Activated T-helper 17 cell treated with anti-CD3 and anti-CD28 coated beads, Interleukin-2, amount 50 U/mL, for 72 hours (primary cell): ENCODE data around the gene DDX60. TPM values are rescaled to one million over a fixed set of nuclear protein-coding genes. Genes with fewer than 3 reads are reported as not detected.

Source experiments
- ATAC-seq: fragments of 150-1000 bp; cut with Tn5 transposase; replicated peaks from 2 replicates; pipeline ENCODE4 v1.10.0; 2021; ENCODE audit warnings: mild to moderate bottlenecking, moderate library complexity
- H3K27ac Mint-ChIP-seq: one replicate; pipeline ENCODE4 v1.8.0; 2022; ENCODE audit warnings: mixed read lengths
- H3K27me3 Mint-ChIP-seq: one replicate; pipeline ENCODE4 v1.8.0; 2022; ENCODE audit warnings: mixed read lengths
- H3K36me3 Mint-ChIP-seq: one replicate; pipeline ENCODE4 v1.8.0; 2022; ENCODE audit warnings: low read depth, mild to moderate bottlenecking, mixed read lengths
- H3K4me1 Mint-ChIP-seq: one replicate; pipeline ENCODE4 v1.8.0; 2022; ENCODE audit warnings: mixed read lengths
- H3K4me3 Mint-ChIP-seq: one replicate; pipeline ENCODE4 v1.8.0; 2022; ENCODE audit warnings: mild to moderate bottlenecking, mixed read lengths
- H3K9me3 Mint-ChIP-seq: one replicate; pipeline ENCODE4 v1.8.0; 2022; ENCODE audit warnings: mixed read lengths
- total RNA-seq, 2 donors: library from RNA; stranded (reverse); gene quantifications; one replicate each; pipeline ENCODE4 v1.2.3, GENCODE V29; 2022

The DDX60 gene
- total RNA-seq, 2 donors from 2014 or later, result 4.6 to 9.3 TPM

DNA sequence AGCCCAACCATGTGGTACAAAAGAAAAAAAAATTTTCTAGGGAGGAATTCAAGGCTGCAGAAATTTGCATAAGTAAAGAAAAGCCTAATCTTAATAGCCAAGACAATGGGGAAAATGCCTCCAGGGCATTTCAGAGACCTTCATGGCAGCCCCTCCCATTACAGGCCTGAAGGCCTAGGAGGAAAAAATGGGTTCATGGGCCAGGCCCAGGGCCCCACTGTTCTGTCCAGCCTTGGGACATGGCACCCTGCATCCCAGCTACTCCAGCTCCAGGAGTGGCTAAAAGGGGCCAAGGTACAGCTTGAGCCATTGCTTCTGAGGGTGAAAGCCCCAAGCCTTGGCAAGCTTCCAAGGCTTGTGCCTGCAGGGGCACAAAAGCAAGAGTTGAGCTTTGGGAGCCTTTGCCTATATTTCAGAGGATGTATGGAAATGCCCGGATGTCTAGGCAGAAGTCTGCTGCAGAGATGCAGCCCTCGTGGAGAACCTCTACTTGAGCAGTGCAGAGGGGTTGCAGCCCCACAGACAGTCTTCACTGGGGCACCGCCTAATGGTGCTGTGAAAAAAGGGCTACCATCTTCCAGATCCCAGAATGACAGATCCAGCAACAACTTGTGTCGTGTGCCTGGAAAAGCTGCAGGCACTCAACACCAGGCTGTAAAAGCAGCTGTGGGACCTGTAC lies 115.2 kb downstream of the DDX60 start:
- Mint-ChIP-seq H3K4me3 (no peak overlapping the region), H3K4me1 (no peaks in the 10 kb centered on the region), H3K9me3 (peaks cover 13% of the 10 kb centered on the region), H3K36me3 (no peaks in the 10 kb centered on the region), H3K27ac (no peak overlapping the region), H3K27me3 (no peaks in the 10 kb centered on the region)
- no peak for ATAC-seq

- H3K4me3 Mint-ChIP-seq, result no peak overlapping the region
- H3K36me3 Mint-ChIP-seq, result no peaks in the 10 kb centered on the region
- no peaks in the 10 kb centered on the region for H3K27me3 Mint-ChIP-seq
- peaks cover 13% of the 10 kb centered on the region for H3K9me3 Mint-ChIP-seq
- H3K27ac Mint-ChIP-seq, result no peak overlapping the region
- H3K4me1 Mint-ChIP-seq, result no peaks in the 10 kb centered on the region
- peak; percentile 26 for ATAC-seq
These were observed 117.9 kb downstream of the DDX60 start for GRCh38 chr4:168200685-168201084.

GRCh38 chr4:168199260-168199957 lies 119.1 kb downstream of the DDX60 start:
- Mint-ChIP-seq H3K27me3 (no peaks in the 10 kb centered on the region), H3K36me3 (no peaks in the 10 kb centered on the region), H3K4me3 (no peak overlapping the region), H3K9me3 (peaks cover 12% of the 10 kb centered on the region), H3K4me1 (no peaks in the 10 kb centered on the region), H3K27ac (no peak overlapping the region)
- peak; percentile 60 for ATAC-seq

GRCh38 chr4:168197926-168198325 lies 120.6 kb downstream of the DDX60 start:
- Mint-ChIP-seq H3K4me1 (no peaks in the 10 kb centered on the region), H3K36me3 (no peaks in the 10 kb centered on the region), H3K4me3 (no peak overlapping the region), H3K9me3 (peaks cover 9% of the 10 kb centered on the region), H3K27ac (no peak overlapping the region), H3K27me3 (no peaks in the 10 kb centered on the region)
- no peak for ATAC-seq

DNA sequence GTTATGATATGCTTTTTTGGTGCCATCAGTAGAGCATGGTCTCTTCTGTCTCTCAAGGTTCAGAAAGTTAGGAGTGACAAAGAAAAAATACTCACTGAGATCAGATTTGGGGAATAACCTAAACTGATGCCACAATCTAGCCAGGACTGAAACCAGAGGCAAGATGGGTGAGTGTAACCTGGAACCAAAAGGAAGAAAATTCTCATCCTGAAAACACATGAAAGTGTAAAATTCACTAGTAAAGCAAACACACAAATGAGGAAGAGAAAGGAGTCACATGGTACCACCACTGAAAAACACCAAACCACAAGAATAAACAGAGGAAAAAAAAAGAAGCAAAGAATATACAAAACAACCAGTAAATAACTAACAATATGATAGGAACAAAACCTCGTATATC lies 129.8 kb downstream of the DDX60 start:
- no peak overlapping the region for H3K4me3 Mint-ChIP-seq
- H3K9me3 Mint-ChIP-seq, result no peaks in the 10 kb centered on the region
- no peak for ATAC-seq
- no peak overlapping the region for H3K27ac Mint-ChIP-seq
- no peaks in the 10 kb centered on the region for H3K4me1 Mint-ChIP-seq
- H3K27me3 Mint-ChIP-seq, result no peaks in the 10 kb centered on the region
- no peaks in the 10 kb centered on the region for H3K36me3 Mint-ChIP-seq

DNA sequence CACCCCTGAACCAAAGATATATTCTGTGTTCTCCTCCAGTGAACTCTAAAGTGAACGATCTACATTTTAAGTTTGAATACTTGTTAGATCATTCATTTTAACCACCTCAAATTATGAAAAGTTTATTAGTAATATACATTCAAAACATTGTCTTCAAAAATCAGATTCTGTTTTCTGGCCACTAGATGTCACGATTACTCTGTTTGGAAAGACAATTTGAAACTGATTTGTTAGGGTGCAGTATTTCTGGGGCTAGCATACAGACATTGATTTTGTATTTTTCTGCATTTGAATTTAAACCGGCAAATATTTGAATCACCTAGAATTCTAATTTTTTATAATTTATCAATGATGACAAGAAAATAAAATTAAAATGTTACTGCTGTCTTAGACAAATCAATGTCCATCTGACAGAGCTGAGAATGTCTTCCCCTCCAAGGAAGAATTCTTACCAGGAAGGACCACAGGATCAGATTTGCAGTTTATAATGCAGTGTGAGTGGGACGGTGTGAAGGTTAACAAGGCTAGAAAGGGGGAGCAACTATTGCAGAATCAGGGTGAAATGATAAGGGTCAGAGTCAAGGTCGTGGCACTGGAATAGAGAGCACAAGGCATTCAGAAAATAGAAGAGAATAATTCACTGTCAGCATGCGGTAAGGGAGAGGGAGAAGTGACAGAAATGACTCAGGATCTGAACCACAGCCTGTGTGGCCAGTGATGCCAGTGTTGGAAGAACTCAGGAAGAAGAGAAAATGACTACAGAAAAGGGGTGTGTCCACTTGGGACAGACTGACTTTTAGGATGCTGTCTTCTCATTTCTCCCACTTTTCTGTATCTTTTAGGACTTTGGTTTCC lies 134.6 kb downstream of the DDX60 start:
- no peak overlapping the region for H3K27ac Mint-ChIP-seq

DNA sequence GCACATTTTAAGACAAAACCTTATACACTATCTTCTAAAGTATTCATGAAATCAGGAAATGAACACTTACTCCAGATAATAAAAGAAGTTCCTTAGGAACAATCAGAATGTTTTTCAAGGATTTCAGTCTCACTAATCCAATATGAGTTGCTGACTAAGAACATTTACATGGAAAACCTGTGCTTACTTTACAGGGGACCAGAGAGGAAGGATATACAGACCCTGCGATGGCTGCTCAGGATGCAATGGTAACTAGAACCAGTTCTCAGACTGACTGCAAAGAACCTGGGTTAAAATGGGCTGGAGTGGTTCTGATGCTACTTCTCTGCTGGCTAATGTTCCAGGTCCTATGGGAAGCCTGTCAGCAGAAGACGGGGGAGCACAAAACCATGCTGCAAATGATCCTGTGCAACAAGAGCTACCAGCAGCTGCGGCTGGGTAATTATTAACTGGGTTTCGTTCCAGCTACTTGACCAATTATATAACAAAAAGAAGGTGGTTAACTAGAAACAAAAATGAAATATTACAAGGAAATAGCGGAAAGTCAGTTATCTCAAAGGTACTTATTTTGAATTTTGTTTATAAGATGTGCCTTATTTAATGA lies 140.9 kb downstream of the DDX60 start:
- Mint-ChIP-seq H3K27ac (no peak overlapping the region), H3K27me3 (peaks cover 3% of the 10 kb centered on the region), H3K4me3 (no peak overlapping the region), H3K9me3 (no peaks in the 10 kb centered on the region), H3K4me1 (no peaks in the 10 kb centered on the region), H3K36me3 (no peaks in the 10 kb centered on the region)
- no peak for ATAC-seq

More for the DNA sequence above, 134.6 kb downstream of the DDX60 start:
- H3K4me3 Mint-ChIP-seq, result no peak overlapping the region
- no peaks in the 10 kb centered on the region for H3K4me1 Mint-ChIP-seq
- no peak for ATAC-seq
- H3K9me3 Mint-ChIP-seq, result no peaks in the 10 kb centered on the region
- no peaks in the 10 kb centered on the region for H3K36me3 Mint-ChIP-seq
- peaks cover 3% of the 10 kb centered on the region for H3K27me3 Mint-ChIP-seq

DNA sequence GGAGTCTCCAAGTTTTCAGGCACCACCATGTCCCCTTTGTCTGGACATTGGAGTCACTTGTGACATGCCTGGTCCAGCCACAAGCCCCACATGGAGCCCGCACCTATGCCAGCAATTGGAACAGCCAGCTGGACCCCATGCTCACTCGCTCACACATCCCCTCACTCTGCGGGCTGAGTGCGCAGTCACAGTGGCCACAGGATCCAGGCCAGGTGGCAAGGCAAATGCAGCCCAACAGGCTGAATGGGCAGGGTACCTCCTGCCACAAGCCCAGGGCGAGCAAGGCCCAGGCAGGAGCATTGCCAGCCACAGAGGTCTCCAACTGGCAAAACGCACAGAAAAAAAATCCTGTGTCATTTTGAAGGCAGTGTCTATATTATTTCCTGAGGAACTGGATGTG lies 144.2 kb downstream of the DDX60 start:
- no peaks in the 10 kb centered on the region for H3K36me3 Mint-ChIP-seq
- H3K4me1 Mint-ChIP-seq, result no peaks in the 10 kb centered on the region
- no peaks in the 10 kb centered on the region for H3K27me3 Mint-ChIP-seq
- no peak overlapping the region for H3K4me3 Mint-ChIP-seq
- H3K9me3 Mint-ChIP-seq, result no peaks in the 10 kb centered on the region
- H3K27ac Mint-ChIP-seq, result no peak overlapping the region
- no peak for ATAC-seq

- H3K4me1 Mint-ChIP-seq, result no peaks in the 10 kb centered on the region
- no peak overlapping the region for H3K4me3 Mint-ChIP-seq
- H3K36me3 Mint-ChIP-seq, result no peaks in the 10 kb centered on the region
- peaks cover 8% of the 10 kb centered on the region for H3K27me3 Mint-ChIP-seq
- no peaks in the 10 kb centered on the region for H3K9me3 Mint-ChIP-seq
- ATAC-seq, result peak; percentile 31
- H3K27ac Mint-ChIP-seq, result no peak overlapping the region
These were observed 150.8 kb downstream of the DDX60 start for GRCh38 chr4:168167714-168168284.

Other genes with a start within 250 kb of the DDX60 start
- not detected for gene ANXA10, start 226.2 kb downstream of the DDX60 start, total RNA-seq
- 1 to 10 TPM; 4.4 to 8.2 TPM for gene DDX60L, start 161.7 kb upstream of the DDX60 start, total RNA-seq
- 10 to 100 TPM; 11.3 to 49.1 TPM for gene PALLD, start 178.3 kb upstream of the DDX60 start, total RNA-seq